CD4-positive, alpha-beta T cell treated with Interleukin-17A for 4 hours (primary cell): ENCODE measurements around the gene STK40.

Experiments
- DNase-seq: peaks from one replicate; pipeline ENCODE4 v3.0.0-alpha.2; 2020; ENCODE audit warnings: mixed read lengths

STK40 gene

DNA sequence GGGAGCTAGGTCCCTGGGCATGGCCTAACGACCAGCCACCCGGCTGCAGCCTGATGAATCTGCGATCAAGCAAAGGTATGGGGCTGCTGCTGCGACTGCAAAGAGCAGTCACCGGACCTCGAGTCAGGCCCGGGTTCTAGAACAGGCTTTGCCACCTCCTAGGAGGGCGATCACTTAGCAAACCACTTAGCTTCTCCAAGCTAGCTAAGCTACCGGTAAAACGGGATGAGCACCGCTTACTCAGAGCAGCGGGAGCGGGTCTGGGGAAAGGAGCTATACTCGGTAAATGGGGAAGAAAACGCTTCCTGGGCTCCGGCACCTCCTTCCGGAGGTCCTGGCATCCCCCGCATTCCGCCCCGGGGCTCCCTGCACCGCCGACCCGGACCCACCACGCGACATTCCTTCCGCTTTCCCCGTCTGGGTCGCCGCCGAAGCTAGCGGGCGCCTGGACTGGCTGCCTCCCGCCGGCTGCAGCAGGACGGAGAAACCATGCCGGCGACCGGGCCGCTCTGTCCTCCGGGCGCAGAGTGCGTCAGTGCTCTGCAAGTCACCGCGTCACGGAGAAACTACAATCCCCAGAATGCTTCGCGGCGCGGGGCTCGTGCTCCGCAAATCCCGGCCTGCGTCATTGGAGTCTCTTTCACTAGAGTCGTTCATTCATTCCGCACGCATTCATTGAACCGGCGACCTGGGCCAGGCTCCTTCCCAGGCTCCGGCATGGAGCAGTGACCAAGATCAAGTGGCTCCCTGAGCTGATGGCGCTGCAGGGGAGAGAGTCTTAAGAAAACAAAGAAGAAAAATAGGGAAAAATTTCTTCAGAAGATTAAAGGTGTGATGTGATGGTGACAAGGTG, 11.9 kb upstream of the STK40 start, which contains the start of gene LSM10:
TSS of gene LSM10 (minus strand) at position 531 of the 853 bp plus-strand sequence. CDS start 3,779 bp downstream, outside the sequence.
- DNase-seq, result peak; percentile 93

DNA sequence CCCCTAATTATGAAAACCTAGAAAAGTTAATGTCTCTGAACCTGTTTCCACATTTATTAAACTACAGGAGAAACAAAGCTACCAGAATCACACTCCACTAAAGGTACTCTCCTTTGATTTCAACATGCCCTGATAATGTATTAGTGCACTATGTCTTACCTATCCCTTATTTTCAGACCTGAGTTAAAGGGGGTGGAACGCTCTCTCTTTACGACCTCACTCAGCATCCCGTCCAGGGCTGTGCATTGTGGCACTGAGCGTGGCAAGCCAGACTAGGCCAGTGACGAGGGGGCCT, 11.3 kb upstream of the STK40 start:
- DNase-seq, result no peak

DNA sequence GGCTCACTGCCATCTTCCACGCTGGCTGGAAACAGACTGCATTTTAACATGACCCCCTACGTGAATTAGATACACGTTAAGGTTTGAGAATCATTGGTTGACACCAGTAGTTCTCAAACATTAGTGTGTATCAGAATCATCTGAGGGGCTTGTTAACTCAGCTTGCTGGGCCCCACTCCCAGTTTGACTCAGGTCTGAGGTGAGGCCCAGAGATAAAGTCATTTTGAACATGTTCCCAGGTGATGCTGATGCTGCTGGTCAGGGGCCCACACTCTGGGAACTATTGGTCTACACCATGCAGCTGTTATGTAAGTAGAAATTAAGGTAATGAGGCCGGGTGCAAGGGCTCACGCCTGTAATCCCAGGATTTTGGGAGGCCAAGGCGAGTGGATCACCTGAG, 10.6 kb upstream of the STK40 start:
- no peak for DNase-seq

DNA sequence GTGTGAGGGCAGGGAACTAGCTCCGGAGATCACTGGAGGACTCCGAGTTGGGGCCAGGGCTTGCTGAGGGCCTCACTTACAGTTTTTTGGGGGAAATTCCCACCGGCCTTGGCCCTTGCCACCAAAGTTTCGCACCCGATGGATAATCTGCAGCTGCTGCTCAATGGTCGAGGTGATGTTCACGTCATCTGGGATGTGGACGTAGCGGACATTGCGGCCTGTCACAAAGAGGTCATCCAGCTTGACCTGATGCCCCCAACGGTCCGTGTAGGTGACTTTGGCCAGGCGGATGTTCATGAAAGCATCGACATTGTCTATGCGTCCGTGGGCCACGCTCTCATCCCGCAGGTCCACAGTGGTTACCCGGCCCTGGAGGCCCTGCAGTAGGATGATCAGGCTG, 8.0 kb upstream of the STK40 start:
- DNase-seq, result no peak

DNA sequence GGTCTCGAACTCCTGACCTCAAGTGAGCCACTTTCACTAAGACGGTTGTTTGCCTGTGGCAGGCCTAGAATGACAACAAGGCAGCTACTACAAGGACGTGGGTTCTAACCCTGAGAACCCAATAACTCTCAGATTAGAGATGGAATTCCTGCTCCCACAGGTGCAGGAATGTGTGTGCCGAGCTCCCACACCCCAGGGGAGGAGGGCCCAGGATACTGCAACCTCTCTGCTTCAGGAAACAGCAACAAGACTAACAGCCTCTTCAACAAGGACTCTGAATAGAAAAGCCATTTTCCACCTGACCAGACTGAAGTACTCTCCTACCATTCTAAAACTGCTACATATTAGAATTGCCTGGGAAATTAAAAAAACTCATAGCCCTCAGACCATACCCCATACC, 7.1 kb upstream of the STK40 start:
- DNase-seq, result no peak

DNA sequence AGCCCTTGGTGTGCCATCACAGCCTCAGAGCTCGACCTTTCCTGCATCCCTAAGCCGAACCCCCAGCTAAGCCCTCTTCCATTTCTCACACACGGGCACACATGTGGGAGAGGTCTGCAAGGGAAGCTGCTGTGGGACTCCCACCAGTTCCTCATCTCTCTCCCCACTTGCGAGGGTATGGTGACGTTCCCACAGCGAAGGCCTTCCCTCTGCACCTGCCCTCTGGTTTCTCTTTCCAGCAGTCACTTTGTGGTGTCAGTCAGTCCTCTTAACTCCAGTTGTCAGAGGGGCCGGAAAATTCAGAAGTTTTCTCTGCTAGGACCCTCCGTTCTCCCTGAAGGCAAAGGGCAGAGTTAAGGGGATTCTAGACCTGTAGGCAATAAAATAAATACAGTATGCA, 5.5 kb upstream of the STK40 start:
- no peak for DNase-seq

DNA sequence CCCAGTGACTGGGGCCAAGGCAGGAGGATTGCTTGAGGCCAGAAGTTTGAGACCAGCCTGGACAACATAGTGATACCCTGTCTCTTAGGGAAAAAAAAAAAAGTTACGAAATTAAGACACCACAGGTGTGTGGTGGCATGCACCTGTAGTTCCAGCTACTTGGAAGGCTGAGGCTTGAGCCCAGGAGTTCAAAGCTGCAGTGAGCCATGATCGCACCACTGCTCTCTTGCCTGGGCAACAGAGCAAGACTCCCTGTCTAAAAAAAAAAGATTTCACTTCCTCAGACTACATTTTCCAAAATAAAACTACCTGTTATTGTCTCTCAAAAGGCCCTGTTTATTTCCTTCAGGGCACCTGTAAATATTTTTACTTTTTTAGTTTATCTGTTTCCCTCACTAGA, 4.7 kb upstream of the STK40 start:
- no peak for DNase-seq

DNA sequence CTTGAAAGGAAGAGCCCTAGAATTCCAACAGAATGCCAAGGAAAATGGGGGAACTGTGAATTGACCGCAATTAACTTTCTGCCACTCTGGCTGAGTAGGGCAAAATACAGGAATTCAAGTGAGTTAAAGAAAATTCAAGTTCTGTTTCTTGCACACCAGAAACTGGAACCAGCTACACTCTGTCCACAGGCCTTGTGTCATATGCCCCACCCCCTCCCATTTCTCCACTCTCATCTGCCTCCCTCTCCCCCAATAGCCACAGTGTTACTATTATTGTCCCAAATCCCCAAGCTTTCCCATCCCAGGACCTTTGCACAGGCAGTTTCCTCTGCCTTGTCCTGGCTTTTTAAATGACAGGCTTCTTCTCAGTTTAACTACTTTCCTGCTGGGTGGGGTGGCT, 4.3 kb upstream of the STK40 start:
- DNase-seq, result no peak

DNA sequence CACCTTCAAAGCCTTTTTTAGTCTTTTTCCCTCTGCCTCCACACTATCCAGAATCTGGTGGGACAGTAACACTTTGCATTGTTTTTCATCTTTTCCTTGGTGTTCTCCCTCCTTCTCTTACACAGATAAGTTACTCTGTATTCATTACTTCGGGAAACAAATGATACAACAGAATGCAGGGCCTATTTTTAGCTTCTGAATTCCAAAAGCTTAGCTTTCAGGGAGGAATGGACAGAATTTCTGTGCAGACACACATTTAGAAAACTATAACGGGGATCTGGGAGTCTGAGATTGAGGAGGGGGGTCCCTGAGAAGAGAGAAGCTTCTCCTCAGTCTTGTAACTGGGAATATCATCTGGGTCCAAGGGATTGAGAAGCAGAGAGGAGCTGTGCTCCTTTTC, 3.5 kb upstream of the STK40 start:
- no peak for DNase-seq

DNA sequence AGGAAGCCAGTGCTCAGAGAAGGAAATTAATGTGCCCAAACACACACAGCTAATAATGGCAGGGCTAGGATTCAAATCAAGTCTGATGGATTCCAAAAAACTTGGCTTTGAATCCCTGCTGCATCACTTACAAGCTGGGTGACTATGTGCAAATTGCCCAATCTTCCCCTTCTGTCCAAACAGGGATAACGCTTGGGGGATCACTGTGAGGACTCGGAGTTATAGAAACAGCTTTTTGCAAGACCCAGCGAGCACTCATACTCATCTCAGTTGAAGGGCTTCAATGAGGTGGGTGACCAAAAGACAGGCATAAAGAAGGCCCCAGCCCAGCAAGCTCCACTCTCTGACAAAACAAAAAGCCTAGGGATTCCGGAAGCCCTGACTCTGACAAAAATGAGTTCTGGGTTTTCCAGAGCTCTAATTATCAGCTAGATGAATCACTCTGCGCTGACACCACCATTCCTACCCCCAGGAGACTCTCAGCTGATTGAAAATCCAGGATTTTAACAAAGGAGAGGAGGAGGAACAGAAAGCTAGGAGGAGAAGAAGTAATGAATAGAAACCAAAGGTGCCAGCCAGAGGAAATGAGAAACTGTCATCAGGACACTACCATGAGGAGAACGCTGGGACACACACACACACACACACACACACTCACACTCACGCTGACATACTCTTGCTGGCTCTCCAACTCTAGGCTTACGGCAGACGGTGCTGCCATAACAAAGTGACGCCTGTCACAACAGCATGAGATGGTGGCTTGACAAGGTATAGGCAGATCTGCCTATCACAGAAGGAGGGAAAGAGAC, 1.6 kb upstream of the STK40 start:
- DNase-seq, result no peak

DNA sequence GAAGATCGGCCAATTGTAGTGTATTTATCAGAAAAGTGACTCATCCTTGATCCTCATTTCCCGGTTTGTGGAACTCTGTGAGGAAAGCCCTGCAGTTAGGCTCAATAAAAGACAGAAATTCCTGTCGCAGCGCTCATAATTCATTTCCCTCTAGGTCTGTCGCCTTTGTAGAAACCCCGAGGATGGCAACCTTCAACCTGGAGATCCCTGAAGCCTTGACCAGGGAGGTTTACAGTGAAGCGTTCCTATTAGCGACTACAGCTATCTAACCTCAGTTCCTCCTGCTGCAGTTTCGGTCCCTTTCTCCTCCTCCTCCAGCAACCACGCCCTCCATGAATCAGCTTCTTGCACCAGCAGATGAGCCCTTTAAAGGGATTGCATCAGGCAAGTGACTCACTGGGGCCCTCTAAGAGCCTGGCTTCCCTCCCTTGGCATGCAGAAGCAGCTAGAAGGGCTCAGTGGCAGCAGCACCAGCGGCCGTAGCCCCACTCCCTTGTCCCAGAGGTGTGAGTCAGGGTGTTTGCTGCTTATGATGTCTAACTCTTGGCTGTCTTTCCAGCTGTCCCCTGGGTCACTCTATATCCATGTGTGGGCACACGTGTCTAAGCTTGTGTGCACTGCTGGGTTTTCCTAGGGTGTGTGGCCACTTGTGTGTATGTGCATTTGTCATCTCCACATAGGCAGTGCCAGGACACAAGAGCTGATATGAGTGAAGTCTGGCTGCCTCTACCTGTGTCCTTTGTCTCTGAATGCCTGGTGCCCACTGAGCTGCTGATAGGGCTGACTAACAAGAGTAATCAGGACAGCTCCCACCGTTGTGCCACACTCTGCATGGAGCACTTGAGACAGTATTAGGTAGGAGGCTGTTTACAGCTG, 779 bp upstream of the STK40 start:
- peak; percentile 92 for DNase-seq

DNA sequence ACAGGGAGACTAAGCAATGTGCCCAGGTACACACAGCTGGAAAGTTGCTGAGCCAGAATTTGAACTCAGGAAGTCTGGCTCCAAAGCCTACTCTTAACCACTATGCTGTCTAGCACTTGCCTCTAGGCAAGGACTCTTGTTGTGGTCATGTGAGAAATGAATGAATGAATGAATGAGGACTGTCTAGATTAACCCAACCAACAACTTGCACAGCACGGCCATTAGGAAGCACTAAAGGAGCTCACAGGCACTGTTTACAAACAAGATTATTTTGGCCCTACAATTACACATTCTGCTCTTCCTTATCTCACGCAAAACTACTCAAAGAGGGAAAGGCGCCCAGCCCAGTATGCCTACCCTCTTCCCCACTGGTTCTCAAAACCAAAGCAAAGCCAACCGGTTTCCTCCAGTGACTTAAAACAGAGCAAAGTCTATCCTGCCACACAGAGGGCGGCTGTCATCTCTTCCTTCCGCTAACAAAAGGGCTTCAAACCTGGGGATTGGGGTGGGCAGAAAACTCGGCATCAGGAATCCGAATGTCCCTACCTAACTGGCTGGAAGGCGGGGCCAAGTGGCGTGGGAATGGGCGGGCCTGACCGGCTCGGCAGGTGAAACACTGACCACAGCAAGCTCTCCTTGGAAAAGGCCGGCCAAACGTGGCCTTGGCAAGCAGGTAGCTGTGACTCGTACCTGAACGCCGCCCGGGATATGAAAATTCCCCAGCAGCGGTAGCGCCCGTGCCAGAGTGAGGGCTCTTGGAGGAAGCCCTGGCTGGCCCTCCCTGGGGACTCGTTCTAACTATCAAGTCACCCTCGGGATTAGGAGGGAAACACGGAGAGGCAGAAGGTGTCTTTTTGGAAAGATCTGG, 948 bp downstream of the STK40 start:
- DNase-seq, result peak; percentile 57

DNA sequence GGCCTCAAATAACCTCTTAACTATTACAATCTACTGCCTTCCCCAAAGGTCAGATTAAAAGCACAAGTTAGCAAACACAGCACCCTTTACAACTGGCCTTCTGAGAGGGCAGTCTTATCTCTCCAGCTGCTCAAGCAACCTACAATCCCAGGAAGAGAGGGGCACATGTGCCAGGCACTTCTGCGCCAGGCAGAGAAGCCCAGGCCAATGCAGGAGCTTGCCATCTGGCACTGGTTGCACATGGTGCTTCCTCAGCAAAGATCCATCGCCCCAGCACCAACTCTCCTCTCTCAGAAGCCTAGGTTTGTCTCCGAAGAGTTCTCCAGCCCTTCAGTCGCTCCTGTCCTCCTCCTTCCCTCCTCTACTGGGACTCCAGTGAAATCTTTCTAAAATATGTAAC, 2.5 kb downstream of the STK40 start:
- no peak for DNase-seq

DNA sequence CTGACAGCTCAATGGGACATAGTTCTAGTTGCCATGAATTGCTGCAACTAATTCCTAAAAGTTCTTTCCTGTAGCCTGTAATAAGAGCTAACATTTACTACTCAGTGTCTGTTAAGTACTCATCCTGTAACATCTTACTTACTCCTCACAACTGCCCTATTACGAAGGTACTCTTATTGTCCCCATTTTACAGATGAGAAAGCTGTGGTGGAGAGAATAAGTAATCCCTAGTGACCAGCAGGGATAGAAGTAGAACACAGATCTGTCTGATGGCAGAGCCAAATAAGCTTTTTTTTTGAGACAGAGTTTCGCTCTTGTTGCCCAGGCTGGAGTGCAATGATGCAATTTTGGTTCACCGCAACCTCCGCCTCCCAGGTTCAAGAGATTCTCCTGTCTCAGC, 3.1 kb downstream of the STK40 start:
- DNase-seq, result no peak

DNA sequence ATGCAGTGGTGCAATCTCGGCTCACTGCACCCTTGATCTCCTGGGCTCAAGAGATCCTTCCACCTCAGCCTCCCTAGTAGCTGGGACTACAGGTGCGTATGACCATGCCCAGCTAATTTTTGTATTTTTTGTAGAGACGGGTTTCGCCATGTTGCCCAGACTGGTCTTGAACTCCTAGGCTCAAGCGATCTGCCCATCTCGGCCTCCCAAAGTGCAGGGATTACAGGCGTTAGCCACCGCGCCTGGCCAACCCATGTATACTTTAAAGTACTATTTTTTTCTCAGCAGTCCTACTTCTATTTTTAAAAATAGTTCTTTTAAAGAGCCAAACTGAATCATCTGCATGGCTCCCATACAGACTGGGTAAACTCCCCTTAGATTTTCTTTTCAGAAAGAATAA, 3.5 kb downstream of the STK40 start:
- no peak for DNase-seq

DNA sequence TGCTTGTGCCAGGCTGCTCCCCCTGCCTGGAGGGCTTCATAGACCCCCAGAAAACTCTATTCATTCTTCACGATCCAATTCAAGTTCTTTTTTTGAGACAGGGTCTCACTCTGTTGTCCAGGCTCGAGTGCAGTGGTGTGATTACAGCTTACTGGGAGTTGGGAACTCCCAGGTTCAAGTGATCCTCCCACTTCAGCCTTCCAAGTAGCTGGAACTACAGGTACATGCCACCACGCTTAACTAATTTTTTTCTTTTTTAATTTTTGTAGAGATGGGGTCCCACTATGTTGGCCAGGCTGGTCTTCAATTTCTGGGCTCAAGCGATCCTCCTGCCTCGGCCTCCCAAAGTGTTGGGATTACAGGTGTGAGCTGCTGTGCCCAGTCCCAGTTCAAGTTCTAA, 4.3 kb downstream of the STK40 start:
- DNase-seq, result no peak

DNA sequence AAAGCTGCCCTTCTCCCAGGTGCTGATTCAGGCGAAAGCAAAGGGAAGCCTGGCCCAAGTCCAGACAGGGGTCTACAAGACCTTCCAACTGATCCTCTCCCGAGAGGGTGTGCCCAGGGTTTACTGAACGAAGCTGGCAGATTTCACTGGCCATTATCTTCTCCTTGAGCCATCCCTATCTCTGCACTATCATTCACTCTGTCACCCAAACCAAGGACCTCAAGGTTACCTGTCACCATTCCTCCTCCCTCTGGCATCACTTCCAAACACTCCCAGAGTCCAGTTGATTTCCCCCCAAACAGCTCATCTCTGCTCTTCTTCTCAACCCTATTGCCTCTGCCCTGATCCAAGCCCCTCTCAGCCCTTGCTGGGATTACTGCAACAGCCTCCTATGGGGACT, 4.9 kb downstream of the STK40 start:
- no peak for DNase-seq

DNA sequence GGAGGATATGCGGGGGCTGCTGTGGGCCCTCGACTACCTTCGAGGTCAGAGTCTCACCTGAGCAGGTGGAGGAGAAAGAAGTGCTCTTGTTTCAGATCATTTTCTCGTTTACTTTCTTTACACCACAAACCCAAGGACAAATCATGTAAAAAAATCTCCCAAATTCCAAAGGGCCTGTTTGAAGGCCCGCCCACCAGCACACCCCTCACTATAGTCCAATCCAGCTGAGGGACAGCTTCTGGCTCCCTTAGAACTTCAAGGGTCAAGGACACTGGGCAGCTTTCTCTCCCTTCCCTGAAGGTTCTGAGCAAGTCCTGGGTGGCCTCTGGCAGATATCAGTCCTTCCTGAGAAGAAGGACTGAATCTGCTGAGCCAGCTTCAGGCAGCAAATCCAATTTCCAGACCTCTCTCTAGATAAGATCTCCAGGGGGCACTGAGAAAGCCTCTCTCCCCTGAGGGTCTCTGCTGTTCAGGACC, 5.5 kb downstream of the STK40 start:
- DNase-seq, result no peak

DNA sequence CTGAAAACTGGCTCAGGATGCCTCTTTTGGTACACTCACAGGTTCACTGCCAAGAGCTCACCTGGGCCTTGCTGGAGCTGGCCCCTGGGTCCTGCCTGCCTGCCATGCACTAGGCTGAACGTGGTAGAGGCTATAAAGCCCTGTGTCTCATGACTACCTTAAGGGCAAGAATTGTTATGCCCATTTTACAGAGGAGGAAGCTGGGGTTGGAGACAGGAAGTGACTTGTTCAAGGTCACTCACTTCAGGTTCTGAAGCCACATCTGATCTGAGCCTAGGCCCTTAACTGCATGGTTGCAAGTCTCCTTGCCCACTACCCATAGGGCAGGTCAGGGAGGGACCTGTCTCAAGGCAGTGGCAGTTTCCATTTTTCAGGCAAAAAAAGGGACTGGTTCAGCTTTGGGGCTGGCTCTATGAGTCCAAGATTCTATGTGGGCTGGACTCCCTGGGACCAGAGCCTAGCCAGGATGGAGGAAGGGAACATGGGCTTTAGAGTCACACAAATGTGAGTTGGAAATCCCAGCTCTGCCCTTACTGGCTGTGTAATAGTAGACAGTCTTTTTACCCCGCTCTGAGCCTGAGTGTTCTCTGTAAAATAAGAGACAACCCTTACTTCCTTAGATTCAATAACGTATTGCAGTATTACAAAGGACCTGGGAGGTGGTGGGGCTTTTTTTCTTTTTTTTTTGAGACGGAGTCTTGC, 7.8 kb downstream of the STK40 start:
- no peak for DNase-seq

DNA sequence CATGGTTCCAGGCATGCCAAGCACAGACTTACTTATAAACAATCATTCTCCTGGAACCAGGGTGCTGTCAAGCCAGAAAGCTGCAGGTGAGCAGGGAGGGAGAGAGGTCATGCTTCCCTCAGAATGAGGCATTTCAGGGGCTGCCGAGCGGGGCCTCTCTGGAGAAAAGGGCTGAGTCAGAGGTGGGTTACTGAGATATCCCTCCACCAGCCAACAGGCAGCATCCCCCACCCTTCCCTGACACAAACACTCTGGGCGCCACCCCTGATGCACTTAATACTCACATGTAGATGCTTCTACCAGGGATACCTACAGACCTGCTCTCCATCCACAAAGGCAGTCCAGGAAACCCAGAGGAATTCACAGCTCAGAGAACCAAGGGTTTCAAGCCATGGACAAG, 13.1 kb downstream of the STK40 start:
- DNase-seq, result no peak

DNA sequence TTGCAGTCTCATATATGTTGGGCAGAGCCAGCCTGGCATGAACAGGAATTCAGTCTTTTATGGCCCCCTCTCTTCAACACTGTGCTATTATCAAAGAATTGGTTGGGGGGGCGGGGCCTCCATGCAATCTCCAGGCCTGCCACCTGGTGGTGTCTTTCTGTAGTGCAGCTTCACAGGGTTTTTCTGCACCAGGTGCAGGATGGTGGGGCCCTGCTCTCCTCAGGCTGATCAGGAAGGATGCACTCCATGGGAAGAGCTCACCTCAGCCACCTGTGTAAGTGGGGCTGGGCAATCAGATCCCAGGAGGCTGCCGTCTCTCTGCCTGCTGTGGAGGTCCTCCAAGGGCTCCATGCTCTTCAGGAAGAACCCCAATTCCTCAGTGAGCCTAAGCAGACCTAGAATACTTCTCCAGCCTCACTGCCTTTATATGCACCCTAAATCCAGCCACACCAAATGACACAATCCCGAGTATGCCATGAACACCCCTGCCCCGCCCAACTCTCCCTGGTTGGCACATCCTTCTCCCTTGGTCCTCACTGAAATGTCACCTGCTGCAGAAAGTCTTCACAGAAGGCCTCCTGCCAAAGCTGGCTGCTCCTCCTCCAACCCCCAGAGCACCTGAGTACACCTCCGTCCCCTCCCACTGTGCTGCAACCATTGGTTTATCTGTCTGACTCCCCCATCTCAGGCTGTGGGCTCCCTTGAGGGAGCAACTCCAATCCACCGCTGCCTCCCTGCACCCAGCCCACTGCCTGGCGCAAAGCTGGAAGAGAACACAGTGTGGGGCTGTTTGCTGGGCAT, 16.5 kb downstream of the STK40 start:
- peak; percentile 91 for DNase-seq
